Mucosa of rectum (tissue), 2 donors: ENCODE data around the gene NUCKS1.
"Not testable (repeated sequence)": the region's sequence is repeated elsewhere in the genome, so short reads cannot be mapped to it uniquely, and the experiment has no call there.

Experiments used
- H3K27ac ChIP-seq, 2 donors: one replicate each; pipeline ENCODE4 v1.7.0; 2013; ENCODE audit warnings: inconsistent platforms in 2 of 2, low read depth in 2 of 2, low read length in 2 of 2
- H3K27me3 ChIP-seq, 2 donors: one replicate each; pipeline ENCODE4 v1.7.0; 2013; ENCODE audit warnings: low read length in 2 of 2; ENCODE audit not compliant: control insufficient read depth in 2 of 2, insufficient read depth in 2 of 2
- H3K36me3 ChIP-seq, 2 donors: one replicate each; pipeline ENCODE4 v1.7.0; 2013; ENCODE audit warnings: low read length in 2 of 2; ENCODE audit not compliant: control insufficient read depth in 2 of 2, insufficient read depth in 2 of 2
- H3K4me1 ChIP-seq, 2 donors: one replicate each; pipeline ENCODE4 v1.7.0; 2013; ENCODE audit warnings: low read length in 2 of 2, mild to moderate bottlenecking in 1 of 2; ENCODE audit not compliant: control insufficient read depth in 2 of 2, insufficient read depth in 2 of 2
- H3K4me3 ChIP-seq, 2 donors: one replicate each; pipeline ENCODE4 v1.7.0; 2013; ENCODE audit warnings: low read length in 2 of 2
- H3K9ac ChIP-seq, 2 donors: one replicate each; pipeline ENCODE4 v1.7.0; 2013; ENCODE audit warnings: low read length in 2 of 2, low read depth in 1 of 2, mild to moderate bottlenecking in 1 of 2
- H3K9me3 ChIP-seq, 2 donors: one replicate each; pipeline ENCODE4 v1.7.0; 2013; ENCODE audit warnings: low read length in 2 of 2; ENCODE audit not compliant: control insufficient read depth in 2 of 2
- donor health status: healthy.
- donor health status: Normal muscosa, but diverticular disease.

The NUCKS1 gene

DNA sequence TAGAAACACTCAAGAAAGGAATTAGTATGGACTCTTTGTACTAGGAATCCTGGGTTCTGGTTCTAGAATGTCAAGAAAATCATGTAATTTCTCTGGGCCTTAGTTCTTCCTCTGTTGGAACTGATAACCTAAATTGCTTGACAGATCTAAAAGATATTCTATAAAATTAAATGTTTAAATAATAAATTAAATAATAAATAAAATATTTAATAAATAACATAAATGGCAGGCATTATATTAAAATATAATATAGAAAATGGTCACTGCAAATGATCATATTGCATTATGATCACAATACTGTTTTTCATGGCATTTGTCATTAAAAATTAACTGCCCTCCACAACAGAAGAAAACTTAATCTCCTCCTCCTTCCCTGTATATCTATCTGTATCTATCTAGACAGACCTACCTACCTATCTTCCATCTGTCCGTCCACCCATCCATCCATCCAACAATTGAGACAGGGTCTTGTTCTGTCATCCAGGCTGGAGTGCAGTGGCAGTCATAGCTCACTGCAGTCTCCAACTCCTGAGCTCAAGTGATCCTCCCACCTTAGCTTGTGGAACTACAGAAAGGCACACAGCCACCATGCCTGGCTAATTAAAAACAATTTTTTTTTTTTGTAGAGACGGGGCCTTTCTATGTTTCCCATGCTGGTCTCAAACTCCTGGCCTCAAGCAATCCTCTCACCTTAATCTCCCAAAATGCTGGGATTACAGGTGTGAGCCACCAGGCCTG is 16.4 kb downstream of the NUCKS1 start:
- Histone ChIP-seq H3K4me3 (no peak overlapping the region), H3K9ac (no peak overlapping the region), H3K36me3 (peaks cover 4 to 7% of the 10 kb centered on the region in 2 donors), H3K27me3 (no peaks in the 10 kb centered on the region), H3K9me3 (no peaks in the 10 kb centered on the region), H3K27ac (no peak overlapping the region), H3K4me1 (no peaks in the 10 kb centered on the region)

GRCh38 chr1:205729945-205730610 is 19.9 kb downstream of the NUCKS1 start:
- Histone ChIP-seq H3K9ac (no peak overlapping the region), H3K4me3 (no peak overlapping the region), H3K27me3 (no peaks in the 10 kb centered on the region), H3K36me3 (peaks cover 4 to 9% of the 10 kb centered on the region in 2 donors), H3K27ac (no peak overlapping the region), H3K4me1 (no peaks in the 10 kb centered on the region), H3K9me3 (no peaks in the 10 kb centered on the region)

- no peak overlapping the region for H3K9ac ChIP-seq
- H3K27ac ChIP-seq = no peak overlapping the region
- no peaks in the 10 kb centered on the region for H3K27me3 ChIP-seq
- no peaks in the 10 kb centered on the region for H3K9me3 ChIP-seq
- H3K36me3 ChIP-seq = peaks cover 6 to 14% of the 10 kb centered on the region in 2 donors
- no peak overlapping the region for H3K4me3 ChIP-seq
- no peaks in the 10 kb centered on the region for H3K4me1 ChIP-seq
Observed at GRCh38 chr1:205726619-205727125, 23.3 kb downstream of the NUCKS1 start.

DNA sequence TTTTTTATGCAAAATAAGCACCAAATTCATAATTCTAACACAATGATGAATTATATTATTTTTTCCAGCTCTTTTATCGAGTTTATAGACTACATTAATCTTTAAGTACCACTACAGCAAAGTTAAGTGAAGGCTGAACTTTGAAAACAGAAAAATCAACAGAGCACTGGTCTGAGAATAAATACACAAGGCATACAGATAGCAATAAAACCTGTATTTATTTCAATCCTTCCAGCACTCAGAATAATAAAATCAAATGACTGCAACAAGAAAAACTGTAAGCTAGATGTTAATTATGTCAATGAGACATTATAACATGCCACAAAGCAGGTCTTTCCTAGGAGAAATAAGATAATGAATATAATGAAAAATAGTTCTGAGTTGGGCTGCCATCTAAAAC is 24.5 kb downstream of the NUCKS1 start:
- Histone ChIP-seq H3K27ac (no peak overlapping the region), H3K4me1 (no peaks in the 10 kb centered on the region), H3K36me3 (peaks cover 15 to 18% of the 10 kb centered on the region in 2 donors), H3K27me3 (no peaks in the 10 kb centered on the region), H3K9me3 (no peaks in the 10 kb centered on the region), H3K4me3 (no peak overlapping the region), H3K9ac (no peak overlapping the region)

- H3K27ac ChIP-seq, H3K27me3 ChIP-seq, H3K4me3 ChIP-seq, H3K4me1 ChIP-seq, H3K9me3 ChIP-seq, H3K9ac ChIP-seq: not testable (repeated sequence)
- H3K36me3 ChIP-seq = peaks cover 36 to 46% of the 10 kb centered on the region in 2 donors
Observed at GRCh38 chr1:205720740-205721139, 29.2 kb downstream of the NUCKS1 start.

GRCh38 chr1:205719762-205720161 is 30.2 kb downstream of the NUCKS1 start:
- no peaks in the 10 kb centered on the region for H3K9me3 ChIP-seq
- H3K27me3 ChIP-seq = no peaks in the 10 kb centered on the region
- H3K36me3 ChIP-seq = peaks cover 36 to 48% of the 10 kb centered on the region in 2 donors
- H3K27ac ChIP-seq = no peak overlapping the region
- H3K4me1 ChIP-seq = peaks cover 0 to 16% of the 10 kb centered on the region in 2 donors
- H3K4me3 ChIP-seq = no peak overlapping the region
- H3K9ac ChIP-seq = no peak overlapping the region

DNA sequence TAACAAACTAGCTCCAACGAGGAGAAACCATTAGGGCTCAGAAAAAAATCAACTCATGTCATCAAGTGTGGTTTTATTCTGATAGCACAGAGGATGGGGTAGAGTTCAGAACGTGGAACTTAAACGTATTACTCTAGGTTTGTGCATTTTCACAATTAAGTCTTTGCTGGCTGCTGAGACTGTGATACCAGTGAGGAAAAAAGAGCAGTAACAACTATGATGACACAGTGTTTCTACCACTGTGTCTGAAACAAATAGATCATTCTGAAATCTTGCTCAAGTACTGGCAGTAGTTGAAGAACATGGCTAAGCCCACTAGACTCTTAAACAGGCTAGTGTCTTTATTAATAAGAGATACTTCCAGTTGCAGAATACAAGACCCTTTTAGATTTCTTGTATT is 31.0 kb downstream of the NUCKS1 start:
- Histone ChIP-seq H3K27me3 (no peaks in the 10 kb centered on the region), H3K4me3 (no peak overlapping the region), H3K36me3 (peaks cover 34 to 48% of the 10 kb centered on the region in 2 donors), H3K9me3 (no peaks in the 10 kb centered on the region), H3K27ac (no peak overlapping the region), H3K9ac (no peak overlapping the region), H3K4me1 (peaks cover 0 to 16% of the 10 kb centered on the region in 2 donors)

DNA sequence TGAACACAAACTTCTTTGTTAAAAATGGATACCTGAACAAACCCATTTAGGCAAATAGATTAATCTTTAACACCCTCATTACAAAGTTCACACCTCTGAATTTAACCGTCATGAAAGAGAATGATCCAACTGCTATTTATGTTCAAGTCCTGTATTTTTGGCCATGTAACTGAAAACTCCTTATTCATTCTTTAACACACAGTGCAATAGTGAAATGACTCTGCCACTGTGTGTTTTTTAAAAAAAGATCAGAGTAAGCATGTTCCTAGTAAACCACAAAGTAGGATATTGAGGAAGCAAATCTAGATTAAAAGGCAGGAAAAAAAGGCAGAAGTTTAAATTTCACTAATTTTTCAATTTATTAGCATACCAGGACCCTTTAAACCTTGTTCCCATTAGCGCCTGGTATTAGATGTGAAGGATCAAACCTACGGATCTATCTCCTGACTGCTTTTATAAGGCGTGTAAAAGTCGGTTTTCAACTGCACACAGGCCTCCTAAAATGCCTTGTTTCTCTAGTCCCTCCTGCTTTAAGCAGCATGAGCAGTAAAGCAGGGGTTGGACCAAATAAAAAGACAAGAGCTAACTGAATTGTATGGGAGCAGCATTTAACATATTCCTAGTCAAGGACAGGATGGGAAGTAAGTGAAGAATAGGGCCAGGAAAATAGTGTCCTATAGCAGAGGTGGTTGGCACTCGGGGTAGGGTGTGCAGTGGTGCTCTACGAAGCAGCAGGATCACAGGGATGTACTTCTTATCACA is 33.4 kb downstream of the NUCKS1 start:
- Histone ChIP-seq H3K27ac (peak overlapping the region; percentile 2 to 75), H3K9me3 (no peaks in the 10 kb centered on the region), H3K27me3 (no peaks in the 10 kb centered on the region), H3K4me3 (no peak overlapping the region), H3K4me1 (peaks cover 0 to 19% of the 10 kb centered on the region in 2 donors), H3K36me3 (peaks cover 30 to 44% of the 10 kb centered on the region in 2 donors), H3K9ac (peak overlapping the region in 1 of 2 donors; percentile 1)

- H3K27me3 ChIP-seq = no peaks in the 10 kb centered on the region
- H3K36me3 ChIP-seq = peaks cover 26 to 36% of the 10 kb centered on the region in 2 donors
- no peak overlapping the region for H3K4me3 ChIP-seq
- H3K27ac ChIP-seq = no peak overlapping the region
- H3K9ac ChIP-seq = no peak overlapping the region
- peaks cover 0 to 19% of the 10 kb centered on the region in 2 donors for H3K4me1 ChIP-seq
- H3K9me3 ChIP-seq = no peaks in the 10 kb centered on the region
Observed at GRCh38 chr1:205715628-205716027, 34.4 kb downstream of the NUCKS1 start.

DNA sequence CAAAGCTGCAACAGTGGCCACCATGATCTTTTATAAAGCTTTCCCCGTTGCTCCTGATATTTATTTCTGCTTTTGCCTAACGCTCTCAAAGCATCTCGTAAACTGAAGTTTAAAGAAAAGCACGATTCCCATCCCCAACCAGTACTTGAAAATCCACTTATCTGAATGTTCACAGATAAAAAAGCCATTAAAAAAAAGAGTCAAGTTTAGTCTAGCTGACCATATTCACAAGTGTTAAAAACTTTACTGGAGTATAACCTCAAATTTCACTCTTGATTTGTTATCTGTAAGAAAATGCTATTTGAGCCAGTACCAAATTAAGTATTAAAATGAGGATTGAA is 35.1 kb downstream of the NUCKS1 start:
- Histone ChIP-seq H3K4me1 (peaks cover 0 to 19% of the 10 kb centered on the region in 2 donors), H3K9ac (no peak overlapping the region), H3K4me3 (no peak overlapping the region), H3K27ac (no peak overlapping the region), H3K27me3 (no peaks in the 10 kb centered on the region), H3K36me3 (peaks cover 19 to 30% of the 10 kb centered on the region in 2 donors), H3K9me3 (no peaks in the 10 kb centered on the region)
